ENCODE results near the gene SETD2.

DNA sequence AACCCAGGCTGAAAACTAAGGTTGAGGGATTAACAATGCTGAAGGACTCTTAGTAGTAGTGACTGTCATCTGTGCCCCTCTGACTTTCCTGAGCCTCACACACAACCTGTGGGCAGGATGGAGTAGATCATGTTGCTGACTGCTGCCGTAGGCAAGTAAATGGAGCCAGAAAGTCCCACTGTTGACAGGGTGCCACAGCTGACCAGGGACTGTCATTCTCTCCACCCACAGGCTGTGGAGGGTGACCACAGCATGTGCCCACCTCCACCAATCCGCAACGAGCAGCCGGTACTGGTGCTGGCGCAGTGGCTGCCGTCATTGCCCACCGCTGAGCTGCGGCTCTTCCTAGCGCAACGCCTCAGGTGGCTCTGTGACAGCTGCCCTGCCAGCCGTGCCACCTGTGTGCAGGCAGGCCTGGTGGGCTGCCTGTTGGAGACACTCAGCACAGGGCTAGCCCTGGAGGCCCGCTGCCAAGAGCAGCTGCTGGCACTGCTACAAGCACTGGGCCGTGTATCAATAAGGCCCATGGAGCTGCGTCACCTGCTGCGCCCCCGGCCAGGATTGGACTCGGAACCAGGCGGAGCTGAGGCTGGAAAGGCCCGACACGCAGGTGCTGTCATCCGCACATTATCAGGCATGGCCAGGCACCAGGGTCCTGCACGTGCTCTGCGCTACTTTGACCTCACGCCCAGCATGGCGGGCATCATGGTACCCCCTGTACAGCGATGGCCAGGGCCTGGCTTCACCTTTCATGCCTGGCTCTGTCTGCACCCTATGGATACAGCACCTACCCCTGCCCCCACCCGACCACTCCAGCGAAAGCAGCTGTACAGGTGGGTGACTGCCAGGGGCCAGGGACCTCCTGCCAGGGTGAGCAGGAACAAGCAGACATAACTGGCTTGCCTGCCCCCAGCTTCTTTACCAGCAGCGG lies 168.8 kb downstream of the SETD2 start:
- TF ChIP-seq, protein P1, sequence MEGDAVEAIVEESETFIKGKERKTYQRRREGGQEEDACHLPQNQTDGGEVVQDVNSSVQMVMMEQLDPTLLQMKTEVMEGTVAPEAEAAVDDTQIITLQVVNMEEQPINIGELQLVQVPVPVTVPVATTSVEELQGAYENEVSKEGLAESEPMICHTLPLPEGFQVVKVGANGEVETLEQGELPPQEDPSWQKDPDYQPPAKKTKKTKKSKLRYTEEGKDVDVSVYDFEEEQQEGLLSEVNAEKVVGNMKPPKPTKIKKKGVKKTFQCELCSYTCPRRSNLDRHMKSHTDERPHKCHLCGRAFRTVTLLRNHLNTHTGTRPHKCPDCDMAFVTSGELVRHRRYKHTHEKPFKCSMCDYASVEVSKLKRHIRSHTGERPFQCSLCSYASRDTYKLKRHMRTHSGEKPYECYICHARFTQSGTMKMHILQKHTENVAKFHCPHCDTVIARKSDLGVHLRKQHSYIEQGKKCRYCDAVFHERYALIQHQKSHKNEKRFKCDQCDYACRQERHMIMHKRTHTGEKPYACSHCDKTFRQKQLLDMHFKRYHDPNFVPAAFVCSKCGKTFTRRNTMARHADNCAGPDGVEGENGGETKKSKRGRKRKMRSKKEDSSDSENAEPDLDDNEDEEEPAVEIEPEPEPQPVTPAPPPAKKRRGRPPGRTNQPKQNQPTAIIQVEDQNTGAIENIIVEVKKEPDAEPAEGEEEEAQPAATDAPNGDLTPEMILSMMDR (IDR thresholded peaks at IDR 0.05) = no peak
- TF ChIP-seq POLR2A (IDR thresholded peaks at IDR 0.05) = no peak

Data from right lobe of liver (tissue), 4 donors.